Nephron progenitor cell (in vitro differentiated cells): ENCODE results near the gene RGS17.
A peak's percentile ranks its signal among the peaks of the same experiment; 100 is the strongest.
"Not testable (repeated sequence)": the region's sequence is repeated elsewhere in the genome, so short reads cannot be mapped to it uniquely, and the experiment has no call there.

ENCODE experiments used
- DNase-seq: peaks from one replicate; pipeline ENCODE4 v3.0.0; 2021
- H3K27ac Mint-ChIP-seq: 2 replicates; pipeline ENCODE4 v1.8.0; 2021; ENCODE audit warnings: mild to moderate bottlenecking, moderate library complexity, mixed read lengths
- H3K27me3 Mint-ChIP-seq: 2 replicates; pipeline ENCODE4 v1.8.0; 2021; ENCODE audit warnings: mild to moderate bottlenecking, low read depth, mixed read lengths; ENCODE audit not compliant: poor library complexity
- H3K36me3 Mint-ChIP-seq: 2 replicates; pipeline ENCODE4 v1.8.0; 2021; ENCODE audit warnings: low read depth, mixed read lengths
- H3K4me1 Mint-ChIP-seq: 2 replicates; pipeline ENCODE4 v1.8.0; 2021; ENCODE audit warnings: mixed read lengths
- H3K4me3 Mint-ChIP-seq: 2 replicates; pipeline ENCODE4 v1.8.0; 2021; ENCODE audit warnings: mild to moderate bottlenecking, moderate library complexity, mixed read lengths
- H3K9me3 Mint-ChIP-seq: 2 replicates; pipeline ENCODE4 v1.8.0; 2021; ENCODE audit warnings: mild to moderate bottlenecking, moderate library complexity, mixed read lengths
- CTCF ChIP-seq: fragments of 200-600 bp; sonication (generic); IDR thresholded peaks from 2 replicates; pipeline ENCODE4 v1.5.0; 2021; ENCODE audit warnings: antibody characterized with exemption

RGS17 gene

DNA sequence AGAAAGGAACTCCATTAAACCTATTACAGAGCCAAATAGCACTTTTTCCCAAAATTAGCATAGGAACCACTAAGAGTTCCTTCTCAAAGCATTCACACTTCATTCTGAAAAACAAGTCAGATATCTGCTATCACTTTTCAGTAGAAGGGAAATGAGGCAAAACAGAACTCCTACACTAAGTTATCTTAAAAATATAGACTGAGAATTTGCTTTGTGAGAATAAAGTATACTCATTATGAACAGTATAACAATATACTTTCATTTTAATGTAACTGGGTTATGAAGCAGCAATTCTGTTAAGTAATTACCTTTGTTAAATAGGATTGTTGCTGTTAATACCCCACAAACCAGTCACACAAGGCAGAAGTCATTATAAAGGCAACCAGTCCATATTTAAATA is 137.2 kb downstream of the RGS17 start:
- Mint-ChIP-seq H3K27ac (no peak overlapping the region), H3K36me3 (peaks cover 56% of the 10 kb centered on the region), H3K4me3 (no peak overlapping the region), H3K9me3 (peaks cover 5% of the 10 kb centered on the region), H3K4me1 (peaks cover 3% of the 10 kb centered on the region), H3K27me3 (no peaks in the 10 kb centered on the region)
- DNase-seq, result no peak
- no peak for TF ChIP-seq CTCF

DNA sequence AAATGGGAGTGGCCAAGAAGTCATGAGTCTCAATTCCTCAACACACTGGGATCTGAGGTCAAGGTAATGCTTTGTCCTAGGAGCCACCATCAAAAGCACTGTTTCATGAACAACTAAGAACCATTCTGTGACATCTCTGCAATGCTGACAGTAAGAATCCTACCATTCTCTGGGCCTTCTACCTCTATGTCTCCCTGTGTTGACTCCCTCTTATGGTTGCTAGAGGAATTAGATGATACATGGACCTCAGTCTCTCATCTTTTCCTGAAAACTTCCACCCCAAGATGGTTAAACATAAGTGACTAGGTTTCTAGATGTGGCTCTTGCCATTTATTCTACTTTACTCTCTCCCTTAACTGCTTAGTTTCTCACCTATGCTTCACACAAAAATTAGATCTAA is 137.7 kb downstream of the RGS17 start:
- Mint-ChIP-seq H3K27me3 (no peaks in the 10 kb centered on the region), H3K4me1 (no peaks in the 10 kb centered on the region), H3K27ac (no peak overlapping the region), H3K4me3 (no peak overlapping the region), H3K36me3 (peaks cover 53% of the 10 kb centered on the region), H3K9me3 (peaks cover 5% of the 10 kb centered on the region)
- TF ChIP-seq CTCF, result no peak
- DNase-seq, result no peak

DNA sequence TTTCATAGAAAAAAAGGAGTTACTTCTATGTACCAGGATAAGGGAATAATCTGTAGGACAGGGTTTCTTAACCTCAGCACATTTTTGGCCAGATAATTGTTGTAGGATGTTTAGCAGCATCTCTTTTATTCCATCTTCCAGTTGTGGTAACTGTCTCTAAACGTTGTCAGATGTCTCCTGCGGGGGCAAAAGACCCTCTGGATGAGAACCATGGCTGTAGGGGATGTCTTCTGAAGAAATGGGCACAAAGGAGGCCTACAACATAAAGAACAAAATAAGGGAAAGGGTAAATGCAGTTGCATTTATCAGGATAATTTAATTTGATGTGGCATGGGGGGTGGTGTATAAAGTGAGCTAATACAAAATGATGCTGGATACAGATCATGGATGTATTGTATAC is 144.1 kb downstream of the RGS17 start:
- peaks cover 15% of the 10 kb centered on the region for H3K4me1 Mint-ChIP-seq
- no peak overlapping the region for H3K27ac Mint-ChIP-seq
- H3K27me3 Mint-ChIP-seq, result no peaks in the 10 kb centered on the region
- H3K9me3 Mint-ChIP-seq, result peaks cover 4% of the 10 kb centered on the region
- no peak overlapping the region for H3K4me3 Mint-ChIP-seq
- no peak for TF ChIP-seq CTCF
- peaks cover 49% of the 10 kb centered on the region for H3K36me3 Mint-ChIP-seq
- DNase-seq, result no peak

DNA sequence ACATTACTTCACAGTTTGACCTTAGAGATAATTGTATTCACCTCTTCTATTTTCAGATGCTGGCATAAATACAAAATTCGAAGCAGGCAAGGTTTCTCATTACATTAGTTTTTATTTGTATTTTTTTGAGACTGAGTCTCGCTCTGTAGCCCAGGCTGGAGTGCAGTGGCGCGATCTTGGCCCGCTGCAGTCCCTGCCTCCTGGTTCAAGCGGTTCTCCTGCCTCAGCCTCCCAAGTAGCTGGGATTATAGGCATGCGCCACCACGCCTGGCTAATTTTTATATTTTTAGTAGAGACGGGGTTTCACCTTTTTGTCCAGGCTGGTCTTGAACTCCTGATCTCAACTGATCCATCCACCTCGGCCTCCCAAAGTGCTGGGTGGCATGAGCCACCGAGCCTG is 145.8 kb downstream of the RGS17 start:
- not testable (repeated sequence) for DNase-seq, H3K9me3 Mint-ChIP-seq, H3K27ac Mint-ChIP-seq, H3K27me3 Mint-ChIP-seq
- Mint-ChIP-seq H3K4me3 (peak overlapping the region; percentile 99), H3K36me3 (peaks cover 33% of the 10 kb centered on the region), H3K4me1 (peaks cover 26% of the 10 kb centered on the region)

DNA sequence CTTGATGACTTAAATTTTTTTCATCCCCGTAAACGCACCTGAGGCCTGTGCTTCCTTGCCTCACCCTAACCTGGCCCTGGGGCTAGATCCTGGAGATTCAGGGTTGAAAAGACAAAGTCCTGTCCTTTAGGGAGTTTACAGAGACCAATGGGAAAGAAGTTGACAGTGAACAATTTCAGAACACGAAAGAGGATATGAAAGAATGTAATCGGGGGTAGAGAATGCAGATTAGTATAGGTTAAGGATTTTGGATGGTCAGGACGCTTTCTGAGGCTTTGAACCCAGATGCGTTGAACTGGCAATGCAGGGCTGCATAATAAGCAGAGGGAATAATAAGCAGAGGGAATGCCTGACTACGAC is 146.6 kb downstream of the RGS17 start:
- Mint-ChIP-seq H3K27me3 (no peaks in the 10 kb centered on the region), H3K27ac (peak overlapping the region; percentile 100), H3K36me3 (peaks cover 26% of the 10 kb centered on the region), H3K4me3 (peak overlapping the region; percentile 99), H3K9me3 (no peaks in the 10 kb centered on the region), H3K4me1 (peaks cover 34% of the 10 kb centered on the region)
- DNase-seq, result no peak
- no peak for TF ChIP-seq CTCF

GRCh38 chr6:152983637-152984512 is 147.2 kb downstream of the RGS17 start:
- Mint-ChIP-seq H3K36me3 (peaks cover 26% of the 10 kb centered on the region), H3K4me1 (peaks cover 39% of the 10 kb centered on the region)

More at GRCh38 chr6:152983637-152984512, 147.2 kb downstream of the RGS17 start:
- no peak for TF ChIP-seq CTCF
- H3K27ac Mint-ChIP-seq, result peak overlapping the region; percentile 100
- peak; percentile 98 for DNase-seq
- peak overlapping the region; percentile 99 for H3K4me3 Mint-ChIP-seq
- H3K27me3 Mint-ChIP-seq, result no peaks in the 10 kb centered on the region
- no peaks in the 10 kb centered on the region for H3K9me3 Mint-ChIP-seq
